ENCODE data around the gene WIZ.

GRCh38 chr19:15444505-15445226, 5.1 kb downstream of the WIZ start:
- no peak for TF ChIP-seq NFE2L2 (IDR thresholded peaks at IDR 0.05; ENCODE audit: low read depth, low read length)
- no peak for TF ChIP-seq CTCF (conservative IDR thresholded peaks at IDR 0.05; ENCODE audit: low read depth, low read length)
- no peak for TF ChIP-seq POLR2A (IDR thresholded peaks at IDR 0.05; ENCODE audit: low read depth, low read length)
- TF ChIP-seq FOS (IDR thresholded peaks at IDR 0.05; ENCODE audit: low read depth, low read length), result no peak
- TF ChIP-seq RAD21 (IDR thresholded peaks at IDR 0.05; ENCODE audit: low read length), result no peak
- TF ChIP-seq SMC3 (IDR thresholded peaks at IDR 0.05; ENCODE audit: low read depth, low read length), result no peak
- no peak for TF ChIP-seq CEBPB (IDR thresholded peaks at IDR 0.05; ENCODE audit: low read depth, low read length)
- no peak for TF ChIP-seq RCOR1 (IDR thresholded peaks at IDR 0.05; ENCODE audit: insufficient replicate concordance, low read length)

Measured in IMR-90 (cell line).